HepG2 (cell line): ENCODE data around the gene HAGH. TPM values are rescaled to one million over a fixed set of nuclear protein-coding genes. Genes with fewer than 3 reads are reported as not detected.

ENCODE experiments used
- ATAC-seq: fragments of 200-7000 bp; cut with Tn5 transposase; 3 replicates; pipeline ENCODE4 v1.9.1; 2020; ENCODE audit warnings: mild to moderate bottlenecking, moderate library complexity
- BruUV-seq: library from RNA; stranded (reverse); fragments of 400-500 nt; replicated peaks from 2 replicates; lab custom pipeline; 2021; lab: Mats Ljungman, UMichigan
- CTCF ChIA-PET: fragments of 300-600 bp; formaldehyde crosslinking; extraction: SDS; loops from one replicate; lab custom pipeline; 2021; ENCODE audit warnings: low total read pairs, inconsistent platforms, low intra/inter-chr PET ratio; lab: Yijun Ruan, JAX
- POLR2A ChIA-PET: fragments of 350-600 bp; sonication (Branson Sonifier 250); formaldehyde crosslinking; loops from one replicate; lab custom pipeline; 2020; ENCODE audit warnings: antibody characterized with exemption, inconsistent platforms; lab: Yijun Ruan, JAX
- DNase-seq: peaks from one replicate; pipeline ENCODE4 v3.0.0-alpha.2; 2015; ENCODE audit warnings: low spot score
- FAIRE-seq: peaks from 3 replicates; lab custom pipeline; 2011; peaks lifted over from hg19 to GRCh38; lab: Jason Lieb, UNC
- H2AFZ ChIP-seq: one replicate; pipeline ENCODE4 v1.6.1; 2011; ENCODE audit warnings: low read length, inconsistent platforms
- H3K27ac ChIP-seq: fragments of 300-600 bp; 3 replicates; pipeline ENCODE4 v1.8.0; 2011; ENCODE audit warnings: mixed run types, mild to moderate bottlenecking, mixed read lengths, low read length, inconsistent platforms; ENCODE audit not compliant: insufficient read depth; ENCODE audit errors: extremely low read length
- H3K27me3 ChIP-seq, 2 experiments: fragments of 200-600 bp in 1 of 2; 2 replicates in 1 of 2; 3 replicates in 1 of 2; pipeline versions ENCODE4 v1.6.0 to v1.8.0; 2011; ENCODE audit warnings: low read length in 2 of 2, mild to moderate bottlenecking in 2 of 2, moderate library complexity in 2 of 2, inconsistent platforms in 1 of 2; ENCODE audit not compliant: insufficient read depth in 2 of 2, control insufficient read depth in 1 of 2
- H3K36me3 ChIP-seq, 2 experiments: fragments of 200-600 bp in 1 of 2; replicated peaks in 1 of 2; 2 replicates in 1 of 2; 3 replicates in 1 of 2; pipeline versions ENCODE4 v1.5.1 to v1.8.0; 2011; ENCODE audit warnings: low read length in 2 of 2, inconsistent platforms in 1 of 2; ENCODE audit not compliant: insufficient read depth in 2 of 2, control insufficient read depth in 1 of 2
- H3K4me1 ChIP-seq: 2 replicates; pipeline ENCODE4 v1.5.1; 2012; ENCODE audit warnings: low read length, inconsistent platforms; ENCODE audit not compliant: insufficient read depth
- H3K4me2 ChIP-seq: 2 replicates; pipeline ENCODE4 v1.6.0; 2011; ENCODE audit warnings: low read depth, low read length, inconsistent platforms
- H3K4me3 ChIP-seq, 3 experiments: fragments of 200-600 bp in 1 of 3; sonication (generic), shearing (Covaris generic) in 1 of 3; replicated peaks in 1 of 3; 2 replicates each; pipeline ENCODE4 v1.5.1; 2011 to 2016; ENCODE audit warnings: low read length in 3 of 3, inconsistent platforms in 2 of 3, low read depth in 2 of 3, mild to moderate bottlenecking in 2 of 3, control low read depth in 1 of 3, mixed read lengths in 1 of 3; ENCODE audit not compliant: insufficient read depth in 1 of 3
- H3K79me2 ChIP-seq: one replicate; pipeline ENCODE4 v1.6.1; 2011; ENCODE audit warnings: low read length, inconsistent platforms; ENCODE audit not compliant: insufficient read depth
- H3K9ac ChIP-seq: 2 replicates; pipeline ENCODE4 v1.6.0; 2011; ENCODE audit warnings: mild to moderate bottlenecking, low read depth, low read length, inconsistent platforms; ENCODE audit not compliant: insufficient read depth
- H3K9me3 ChIP-seq: 2 replicates; pipeline ENCODE4 v1.5.1; 2012; ENCODE audit warnings: mild to moderate bottlenecking, low read length
- H4K20me1 ChIP-seq: 2 replicates; pipeline ENCODE4 v1.6.0; 2011; ENCODE audit warnings: inconsistent platforms, mild to moderate bottlenecking, low read length, moderate library complexity; ENCODE audit not compliant: insufficient read depth
- ATF4 ChIP-seq, 2 experiments: fragments of 450-650 bp in 1 of 2; sonication (generic) in 1 of 2; formaldehyde crosslinking; IDR thresholded peaks; 2 replicates each; pipeline versions ENCODE4 v1.5.0 to v1.8.0; 2020 to 2022; ENCODE audit warnings: mild to moderate bottlenecking in 1 of 2, missing genetic modification reagents in 1 of 2
- CEBPB ChIP-seq: IDR thresholded peaks from 2 replicates; pipeline ENCODE4 v1.6.1; 2011; ENCODE audit warnings: low read depth, low read length, improper control_type of control experiment, borderline replicate concordance
- CENPX ChIP-seq: sonication (generic); formaldehyde crosslinking; IDR thresholded peaks from 2 replicates; pipeline ENCODE4 v1.9.0; 2021; ENCODE audit warnings: mild to moderate bottlenecking, missing genetic modification reagents, moderate library complexity
- E2F1 ChIP-seq: sonication (generic); formaldehyde crosslinking; IDR thresholded peaks from 2 replicates; pipeline ENCODE4 v1.5.0; 2020; ENCODE audit warnings: missing genetic modification reagents
- HNF4A ChIP-seq: sonication (generic); formaldehyde crosslinking; IDR thresholded peaks from 2 replicates; pipeline ENCODE4 v1.4.0; 2020; ENCODE audit warnings: missing genetic modification reagents
- HNRNPL ChIP-seq: fragments of 200-400 bp; formaldehyde crosslinking; IDR thresholded peaks from 2 replicates; pipeline ENCODE4 v1.6.1; 2017; ENCODE audit warnings: mild to moderate bottlenecking, low read depth, low read length
- KMT2B ChIP-seq: IDR thresholded peaks from 2 replicates; pipeline ENCODE4 v1.6.1; 2016; ENCODE audit warnings: missing genetic modification reagents, missing compliant biosample characterization
- MAFK ChIP-seq, 2 experiments: IDR thresholded peaks in 1 of 2; conservative IDR thresholded peaks in 1 of 2; 2 replicates each; pipeline ENCODE4 v1.6.1; 2011; ENCODE audit warnings: improper control_type of control experiment in 2 of 2, low read length in 2 of 2
- MED1 ChIP-seq: sonication (generic); formaldehyde crosslinking; IDR thresholded peaks from 2 replicates; pipeline ENCODE4 v1.4.0; 2020; ENCODE audit warnings: missing genetic modification reagents
- PBX2 ChIP-seq: IDR thresholded peaks from 2 replicates; pipeline ENCODE4 v1.6.1; 2016; ENCODE audit warnings: control low read depth
- RNF2 ChIP-seq: fragments of 450-650 bp; conservative IDR thresholded peaks from 2 replicates; pipeline ENCODE4 v1.6.1; 2016; ENCODE audit warnings: low read depth
- ZNF274 ChIP-seq: sonication (generic); formaldehyde crosslinking; IDR thresholded peaks from 2 replicates; pipeline ENCODE4 v1.5.1; 2020; ENCODE audit warnings: mild to moderate bottlenecking, missing genetic modification reagents
- ZNF460 ChIP-seq: sonication (generic); formaldehyde crosslinking; IDR thresholded peaks from 2 replicates; pipeline ENCODE4 v1.5.1; 2020; ENCODE audit warnings: missing genetic modification reagents, mild to moderate bottlenecking, borderline replicate concordance
- ZNF484 ChIP-seq: sonication (generic); formaldehyde crosslinking; IDR thresholded peaks from 2 replicates; pipeline ENCODE4 v1.5.1; 2020; ENCODE audit warnings: mild to moderate bottlenecking, low read depth, missing genetic modification reagents, borderline replicate concordance
- ZNF496 ChIP-seq: sonication (generic); formaldehyde crosslinking; IDR thresholded peaks from 2 replicates; pipeline ENCODE4 v1.8.1; 2023; ENCODE audit warnings: mild to moderate bottlenecking, moderate library complexity, missing genetic modification reagents; ENCODE audit not compliant: insufficient replicate concordance
- ZNF577 ChIP-seq: sonication (generic); formaldehyde crosslinking; IDR thresholded peaks from 2 replicates; pipeline ENCODE4 v1.4.0; 2020; ENCODE audit warnings: mild to moderate bottlenecking, low read depth, missing genetic modification reagents, borderline replicate concordance
- ZNF598 ChIP-seq: sonication (generic); formaldehyde crosslinking; IDR thresholded peaks from 2 replicates; pipeline ENCODE4 v1.5.1; 2020; ENCODE audit warnings: mild to moderate bottlenecking, missing genetic modification reagents, borderline replicate concordance
- WGBS: methylation state at CpG from one replicate; pipeline ENCODE4 v1.1.6; 2017; ENCODE audit warnings: low lambda C conversion rate; 5-methylcytosine and 5-hydroxymethylcytosine counted together
- in situ Hi-C: cut with HindIII; loops from 2 replicates; pipeline ENCODE4 v1.10.0; 2017; ENCODE audit warnings: low pct_unique_long_range_greater_than_20kb; ENCODE audit not compliant: extremely low pct_ligation_motif_present
- intact Hi-C: fragments of 100-400 bp; cut with micrococcal nuclease; formaldehyde crosslinking; loops from one replicate; pipeline ENCODE4 v1.10.0; 2022; ENCODE audit not compliant: unreplicated experiment
- polyA plus RNA-seq, 8 experiments: library from polyadenylated mRNA; depleted of rRNA in 3 of 8; stranded (reverse) in 7 of 8; unstranded in 1 of 8; fragments of >200 nt; fragmentation: Illumina TruSeq in 4 of 8; extraction: Trizol in 4 of 8; gene quantifications; 2 replicates each; pipeline versions ENCODE4 v1.2.1 to v1.2.3, GENCODE V29; 2011 to 2016; ENCODE audit warnings: low read depth in 4 of 8, missing spikeins in 1 of 8, mixed read lengths in 1 of 8; ENCODE audit not compliant: insufficient read depth in 1 of 8
- total RNA-seq, 5 experiments: library from RNA; depleted of rRNA; stranded (reverse); fragments of >200 nt; fragmentation: Illumina TruSeq; extraction: Trizol; gene quantifications; 2 replicates each; pipeline ENCODE4 v1.2.3, GENCODE V29; 2016; ENCODE audit warnings: low read depth in 1 of 5
- TF ChIP-seq, protein P1 (sequence below): sonication (generic); formaldehyde crosslinking; IDR thresholded peaks from 2 replicates; pipeline ENCODE4 v1.9.0; 2021; ENCODE audit warnings: missing genetic modification reagents, borderline replicate concordance

HAGH gene
- total and polyA plus RNA-seq, 2 of the 13 experiments (the other 11 are each of a cell fraction or from before 2014, with no cell fraction given): 70.4 to 95.4 TPM

- Histone ChIP-seq H3K36me3 (peaks cover 0 to 1% of the 10 kb centered on the region in 2 experiments; a peak in 2 of 5 replicates), H4K20me1 (peaks cover 5% of the 10 kb centered on the region; the same call in 1 of the 2 replicates), H3K79me2 (peaks cover 54% of the 10 kb centered on the region), H3K4me2 (peak overlapping the region; percentile 98), H2AFZ (no peak overlapping the region), H3K27ac (peak overlapping the region; percentile 93), H3K9ac (0 out of 2 replicates have a peak overlapping the region, but pooled peaks have one; percentile 22), H3K9me3 (no peaks in the 10 kb centered on the region), H3K27me3 (no peaks in the 10 kb centered on the region; a peak in 1 of 5 replicates), H3K4me1 (peaks cover 63% of the 10 kb centered on the region), H3K4me3 (peak overlapping the region; percentile 3 to 72 (median 19); a peak in 3 of 6 replicates)
- peak; percentile 49 for FAIRE-seq
- intact Hi-C loops (no loop called here), in situ Hi-C loops (no loop called here)
- ATAC-seq: no peak
- 14% methylated on average over 3 of the region's 3 CpGs for WGBS
- TSS peak; percentile 4 for BruUV-seq
- peak; percentile 68 for DNase-seq
- ChIA-PET POLR2A (interaction anchor here (1.0 to 5.7 kb wide), 7 partner anchors 27 to 135 kb away, joined by 3 to 49 read pairs (median 3); partner anchors contain the start of genes EME2, MRPS34, NUBP2 and RPS2), CTCF (no interaction called here)
- TF ChIP-seq CENPX (CRISPR knock-in tag) (no peak), CEBPB (peak; percentile 49; the same call in 1 of the 2 replicates), MAFK (conservative IDR thresholded peaks at IDR 0.05 in 1 of 2, IDR thresholded peaks at IDR 0.05 in 1 of 2; ENCODE audit: low read length in 2 of 2) (0 out of 4 replicates have a peak, but pooled peaks of 1 of the 2 experiments have one; percentile 9), RNF2 (no peak), PBX2 (CRISPR knock-in tag) (no peak), ZNF496 (CRISPR knock-in tag) (no peak), MED1 (CRISPR knock-in tag) (peak; percentile 4; the same call in 1 of the 2 replicates), ZNF460 (CRISPR knock-in tag) (no peak), ATF4 (CRISPR knock-in tag; IDR thresholded peaks at IDR 0.05) (no peak), ZNF484 (no peak), ZNF577 (CRISPR knock-in tag) (no peak), ZNF598 (CRISPR knock-in tag) (no peak), HNRNPL (no peak), E2F1 (CRISPR knock-in tag) (no peak), KMT2B (CRISPR knock-in tag) (peak; percentile 16; the same call in 1 of the 2 replicates), ZNF274 (CRISPR knock-in tag) (no peak), HNF4A (peak; percentile 69)
- TF ChIP-seq, protein P1, sequence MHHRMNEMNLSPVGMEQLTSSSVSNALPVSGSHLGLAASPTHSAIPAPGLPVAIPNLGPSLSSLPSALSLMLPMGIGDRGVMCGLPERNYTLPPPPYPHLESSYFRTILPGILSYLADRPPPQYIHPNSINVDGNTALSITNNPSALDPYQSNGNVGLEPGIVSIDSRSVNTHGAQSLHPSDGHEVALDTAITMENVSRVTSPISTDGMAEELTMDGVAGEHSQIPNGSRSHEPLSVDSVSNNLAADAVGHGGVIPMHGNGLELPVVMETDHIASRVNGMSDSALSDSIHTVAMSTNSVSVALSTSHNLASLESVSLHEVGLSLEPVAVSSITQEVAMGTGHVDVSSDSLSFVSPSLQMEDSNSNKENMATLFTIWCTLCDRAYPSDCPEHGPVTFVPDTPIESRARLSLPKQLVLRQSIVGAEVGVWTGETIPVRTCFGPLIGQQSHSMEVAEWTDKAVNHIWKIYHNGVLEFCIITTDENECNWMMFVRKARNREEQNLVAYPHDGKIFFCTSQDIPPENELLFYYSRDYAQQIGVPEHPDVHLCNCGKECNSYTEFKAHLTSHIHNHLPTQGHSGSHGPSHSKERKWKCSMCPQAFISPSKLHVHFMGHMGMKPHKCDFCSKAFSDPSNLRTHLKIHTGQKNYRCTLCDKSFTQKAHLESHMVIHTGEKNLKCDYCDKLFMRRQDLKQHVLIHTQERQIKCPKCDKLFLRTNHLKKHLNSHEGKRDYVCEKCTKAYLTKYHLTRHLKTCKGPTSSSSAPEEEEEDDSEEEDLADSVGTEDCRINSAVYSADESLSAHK: no peak
These were observed 3.6 kb upstream of the HAGH start for GRCh38 chr16:1830213-1830612.
